Measurements from ENCODE around the gene STRN. TPM values are rescaled to one million over a fixed set of nuclear protein-coding genes. Genes with fewer than 3 reads are reported as not detected.
A peak's percentile ranks its signal among the peaks of the same experiment; 100 is the strongest.

The STRN gene
- total and polyA plus RNA-seq, 10 of the 15 experiments (the other 5 are each of a cell fraction or from before 2014, with no cell fraction given): 1.00 to 19.2 (median 9.1) TPM

DNA sequence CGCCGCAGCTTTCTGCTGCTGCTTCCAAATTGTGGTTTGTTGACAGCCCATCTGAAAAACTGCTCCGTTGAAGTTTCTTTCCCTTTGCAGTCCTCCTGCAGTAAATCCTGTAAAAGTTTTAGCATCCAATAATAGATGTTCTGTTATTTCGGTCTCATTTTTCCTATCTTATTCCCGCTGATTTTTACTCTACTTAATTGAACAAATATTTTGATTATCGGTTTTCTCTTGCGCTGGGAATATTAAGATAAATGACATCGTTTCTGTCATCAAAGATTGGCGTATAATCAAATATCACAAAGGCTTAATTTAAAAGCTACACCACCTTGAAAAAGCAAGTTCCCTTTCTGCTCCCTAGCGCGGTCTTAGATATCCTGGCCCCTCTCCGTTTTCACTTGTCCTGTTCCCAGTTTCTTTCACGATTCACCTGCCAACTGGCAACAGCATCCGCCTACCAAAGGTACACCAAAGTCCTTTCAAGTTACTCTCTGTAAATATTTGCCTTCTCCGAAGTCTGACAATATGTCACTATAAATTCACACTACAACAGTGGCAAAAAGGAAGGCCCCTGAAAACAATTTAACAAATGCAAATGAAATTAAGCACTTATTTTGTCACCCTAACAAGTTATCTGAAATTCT, 1.0 kb upstream of the STRN start:
- no peaks in the 10 kb centered on the region for H3K27me3 ChIP-seq (replicated peaks in 1 of 2; ENCODE audit: control insufficient read depth in 2 of 2, insufficient read depth in 2 of 2, low read length in 1 of 2)
- ChIA-PET POLR2A (interaction anchor here (0.7 to 1.4 kb wide), 5 partner anchors 14 to 264 kb away, joined by 3 to 4 read pairs (median 3); partner anchors contain the start of genes CEBPZ and NDUFAF7), CTCF (interaction anchor here (0.8 to 1.1 kb wide), 2 partner anchors 46 to 182 kb away, joined by 3 to 4 read pairs; no protein-coding TSS in a partner anchor), RAD21 (ENCODE audit: unreplicated experiment) (no interaction called here), SMC1A (ENCODE audit: uncharacterized antibody, unreplicated experiment) (interaction anchor here (0.8 to 1.2 kb wide), 3 partner anchors 14 to 111 kb away, joined by 3 read pairs; no protein-coding TSS in a partner anchor)
- DNase-seq (ENCODE audit: low read depth, low spot score) (no peak), ATAC-seq (no peak), FAIRE-seq (no peak)
- H3K27ac ChIP-seq (ENCODE audit: control insufficient read depth, insufficient read depth): peak overlapping the region; percentile 72
- peak overlapping the region; percentile 75 for H3K4me3 ChIP-seq
- in situ Hi-C loops (cut with MboI): no loop called here
- TSS peak; percentile 81 for BruUV-seq (replicated peaks)
- no peaks in the 10 kb centered on the region for H4K20me1 ChIP-seq (ENCODE audit: control insufficient read depth, insufficient read depth)
- intact Hi-C loops (cut with micrococcal nuclease; ENCODE audit: unreplicated experiment): loop anchor here (5.0 kb wide), 1 partner anchor 115 kb away; the partner anchor contains the start of genes GPATCH11 and HEATR5B
- peak overlapping the region; percentile 70 for H2AFZ ChIP-seq (ENCODE audit: control insufficient read depth, low read depth, low read length)
- peaks cover 35% of the 10 kb centered on the region for H3K79me2 ChIP-seq (ENCODE audit: control insufficient read depth, insufficient read depth, low read length)
- H3K9me3 ChIP-seq (replicated peaks; ENCODE audit: control insufficient read depth, insufficient read depth, low read length): no peaks in the 10 kb centered on the region; the same call in 2 of the 3 replicates
- H3K36me3 ChIP-seq (ENCODE audit: control insufficient read depth in 2 of 2, insufficient read depth in 2 of 2, low read length in 1 of 2): no peaks in the 10 kb centered on the region
- H3K4me1 ChIP-seq (ENCODE audit: control insufficient read depth, insufficient read depth, low read length): peaks cover 4% of the 10 kb centered on the region
- TF ChIP-seq PML (IDR thresholded peaks at IDR 0.05; ENCODE audit: low read length): peak; percentile 6; the same call in 1 of the 2 replicates
- no peak for TF ChIP-seq EGR1 (IDR thresholded peaks at IDR 0.05; ENCODE audit: borderline replicate concordance in 1 of 2, low read depth in 2 of 2, low read length in 2 of 2)
- peak overlapping the region; percentile 86 for H3K4me2 ChIP-seq (ENCODE audit: control insufficient read depth, insufficient read depth)
- 15% methylated on average over 15 of the region's 15 CpGs for WGBS (ENCODE audit: insufficient coverage, insufficient replicate concordance, low lambda C conversion rate, missing lambda C conversion rate)
- H3K9ac ChIP-seq (ENCODE audit: control insufficient read depth, insufficient read depth, low read length): peak overlapping the region; percentile 66

DNA sequence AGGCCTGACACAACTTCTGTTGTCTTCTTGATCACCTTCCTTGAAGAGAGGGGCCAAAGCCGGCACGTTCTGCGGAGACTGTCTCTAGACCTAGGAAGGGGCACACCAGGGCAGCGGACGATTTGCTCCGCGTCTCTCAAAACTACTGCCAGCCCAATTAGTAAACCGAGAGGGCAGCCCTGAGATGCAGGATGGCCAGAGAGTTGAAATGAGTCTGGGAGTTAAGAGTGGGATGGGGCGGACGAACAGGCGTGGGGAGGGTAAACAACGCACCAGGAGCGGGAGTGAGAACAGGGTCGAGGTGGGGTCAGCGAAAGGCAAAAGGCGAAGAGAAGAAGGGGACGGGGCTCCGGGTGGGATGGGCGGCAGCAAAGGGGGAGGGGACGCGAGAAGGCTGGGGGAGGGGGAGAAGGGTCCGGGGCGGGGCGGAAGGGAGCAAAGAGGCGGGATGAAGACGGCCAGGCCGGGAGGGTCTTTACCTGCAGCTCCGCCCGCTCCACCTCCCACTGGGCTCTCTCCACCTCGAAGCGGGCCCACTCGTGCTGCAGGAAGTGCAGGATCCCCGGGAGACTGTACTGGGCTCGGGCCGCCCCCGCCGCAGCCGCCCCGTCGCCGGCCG, 476 bp downstream of the STRN start:
- Histone ChIP-seq H3K4me1 (ENCODE audit: control insufficient read depth, insufficient read depth, low read length) (peaks cover 4% of the 10 kb centered on the region), H3K79me2 (ENCODE audit: control insufficient read depth, insufficient read depth, low read length) (peaks cover 41% of the 10 kb centered on the region), H3K36me3 (ENCODE audit: control insufficient read depth in 2 of 2, insufficient read depth in 2 of 2, low read length in 1 of 2) (no peaks in the 10 kb centered on the region), H3K4me2 (ENCODE audit: control insufficient read depth, insufficient read depth) (peak overlapping the region; percentile 74), H3K27ac (ENCODE audit: control insufficient read depth, insufficient read depth) (peak overlapping the region; percentile 71), H2AFZ (ENCODE audit: control insufficient read depth, low read depth, low read length) (peak overlapping the region; percentile 81), H3K9me3 (replicated peaks; ENCODE audit: control insufficient read depth, insufficient read depth, low read length) (no peaks in the 10 kb centered on the region; the same call in 2 of the 3 replicates), H3K4me3 (peak overlapping the region; percentile 98), H3K27me3 (replicated peaks in 1 of 2; ENCODE audit: control insufficient read depth in 2 of 2, insufficient read depth in 2 of 2, low read length in 1 of 2) (no peaks in the 10 kb centered on the region), H4K20me1 (ENCODE audit: control insufficient read depth, insufficient read depth) (no peaks in the 10 kb centered on the region), H3K9ac (ENCODE audit: control insufficient read depth, insufficient read depth, low read length) (peak overlapping the region; percentile 79)
- ChIA-PET POLR2A (interaction anchor here (0.7 to 1.3 kb wide), 3 partner anchors 48 to 126 kb away, joined by 3 to 6 read pairs (median 3); partner anchors contain the start of genes GPATCH11 and HEATR5B), RAD21 (ENCODE audit: unreplicated experiment) (interaction anchor here (1.0 kb wide), 1 partner anchor 13 kb away, joined by 3 read pairs; no protein-coding TSS in a partner anchor), CTCF (interaction anchor here (1.1 kb wide), 1 partner anchor 181 kb away, joined by 4 read pairs; no protein-coding TSS in a partner anchor), SMC1A (ENCODE audit: uncharacterized antibody, unreplicated experiment) (no interaction called here)
- FAIRE-seq (no peak), ATAC-seq (peak; percentile 45), DNase-seq (ENCODE audit: low read depth, low spot score) (no peak)
- BruUV-seq (replicated peaks): no TSS peak
- in situ Hi-C loops (cut with MboI) (no loop called here), intact Hi-C loops (cut with micrococcal nuclease; ENCODE audit: unreplicated experiment) (loop anchor here (5.0 kb wide), 1 partner anchor 116 kb away; the partner anchor contains the start of genes GPATCH11 and HEATR5B)
- TF ChIP-seq BHLHE40 (IDR thresholded peaks at IDR 0.05; ENCODE audit: borderline replicate concordance in 1 of 2, low read depth in 2 of 2, low read length in 1 of 2) (peak; percentile 18 to 31; a peak in 2 of 4 replicates), HDGF (IDR thresholded peaks at IDR 0.05) (0 out of 2 replicates have a peak, but pooled peaks have one; percentile 28), EED (IDR thresholded peaks at IDR 0.05; ENCODE audit: low read depth) (peak; percentile 2; the same call in 1 of the 2 replicates), FOS (IDR thresholded peaks at IDR 0.05; ENCODE audit: borderline replicate concordance, extremely low read depth, insufficient read length) (no peak), NBN (IDR thresholded peaks at IDR 0.05) (peak; percentile 60)
- TF ChIP-seq, protein P1, sequence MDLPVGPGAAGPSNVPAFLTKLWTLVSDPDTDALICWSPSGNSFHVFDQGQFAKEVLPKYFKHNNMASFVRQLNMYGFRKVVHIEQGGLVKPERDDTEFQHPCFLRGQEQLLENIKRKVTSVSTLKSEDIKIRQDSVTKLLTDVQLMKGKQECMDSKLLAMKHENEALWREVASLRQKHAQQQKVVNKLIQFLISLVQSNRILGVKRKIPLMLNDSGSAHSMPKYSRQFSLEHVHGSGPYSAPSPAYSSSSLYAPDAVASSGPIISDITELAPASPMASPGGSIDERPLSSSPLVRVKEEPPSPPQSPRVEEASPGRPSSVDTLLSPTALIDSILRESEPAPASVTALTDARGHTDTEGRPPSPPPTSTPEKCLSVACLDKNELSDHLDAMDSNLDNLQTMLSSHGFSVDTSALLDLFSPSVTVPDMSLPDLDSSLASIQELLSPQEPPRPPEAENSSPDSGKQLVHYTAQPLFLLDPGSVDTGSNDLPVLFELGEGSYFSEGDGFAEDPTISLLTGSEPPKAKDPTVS (IDR thresholded peaks at IDR 0.05; ENCODE audit: low read depth, low read length): no peak
- WGBS (ENCODE audit: insufficient coverage, insufficient replicate concordance, low lambda C conversion rate, missing lambda C conversion rate): 1% methylated on average over 29 of the region's 42 CpGs

Measured in GM12878 (cell line).